Midbrain (tissue), 1 donor: Measurements from ENCODE around the gene SLC2A10.

Experiments
- DNase-seq: peaks from one replicate; lab custom pipeline; 2025; lab: John Stamatoyannopoulos, UW

Gene SLC2A10

GRCh38 chr20:46735436-46735835 lies 26.0 kb downstream of the SLC2A10 start:
- DNase-seq, result no peak

GRCh38 chr20:46739431-46740213 lies 30.2 kb downstream of the SLC2A10 start:
- no peak for DNase-seq

- no peak for DNase-seq
Observed at GRCh38 chr20:46740214-46740609, 30.8 kb downstream of the SLC2A10 start.

- no peak for DNase-seq
Observed at GRCh38 chr20:46741924-46742668, 32.6 kb downstream of the SLC2A10 start.

- no peak for DNase-seq
Observed at GRCh38 chr20:46742669-46743045, 33.2 kb downstream of the SLC2A10 start.

GRCh38 chr20:46743088-46743487 lies 33.6 kb downstream of the SLC2A10 start:
- no peak for DNase-seq

GRCh38 chr20:46746956-46747526 lies 37.6 kb downstream of the SLC2A10 start:
- DNase-seq, result no peak

- no peak for DNase-seq
Observed at GRCh38 chr20:46749147-46749546, 39.7 kb downstream of the SLC2A10 start.

- no peak for DNase-seq
Observed at GRCh38 chr20:46751856-46752255, 42.4 kb downstream of the SLC2A10 start.

- peak; percentile 49 for DNase-seq
Observed at GRCh38 chr20:46752728-46753127, 43.3 kb downstream of the SLC2A10 start.

GRCh38 chr20:46755483-46756413 lies 46.3 kb downstream of the SLC2A10 start:
- DNase-seq, result no peak

GRCh38 chr20:46756419-46756818 lies 47.0 kb downstream of the SLC2A10 start:
- no peak for DNase-seq

- no peak for DNase-seq
Observed at GRCh38 chr20:46757135-46757534, 47.7 kb downstream of the SLC2A10 start.

- DNase-seq, result peak; percentile 50
Observed at GRCh38 chr20:46757754-46758678, 48.6 kb downstream of the SLC2A10 start.

GRCh38 chr20:46758929-46759669 lies 49.6 kb downstream of the SLC2A10 start:
- no peak for DNase-seq

GRCh38 chr20:46761566-46761965 lies 52.1 kb downstream of the SLC2A10 start:
- DNase-seq, result no peak

- no peak for DNase-seq
Observed at GRCh38 chr20:46764068-46764467, 54.6 kb downstream of the SLC2A10 start.

- DNase-seq, result no peak
Observed at GRCh38 chr20:46765506-46766120, 56.2 kb downstream of the SLC2A10 start.

- DNase-seq, result no peak
Observed at GRCh38 chr20:46767127-46767761, 57.8 kb downstream of the SLC2A10 start.
